Measurements from ENCODE around the gene ARG2. TPM values are rescaled to one million over a fixed set of nuclear protein-coding genes. Genes with fewer than 3 reads are reported as not detected.

The ARG2 gene
- total and polyA plus RNA-seq, 2 of the 4 experiments (the other 2 are of a cell fraction), result 1.1 to 2.5 TPM

DNA sequence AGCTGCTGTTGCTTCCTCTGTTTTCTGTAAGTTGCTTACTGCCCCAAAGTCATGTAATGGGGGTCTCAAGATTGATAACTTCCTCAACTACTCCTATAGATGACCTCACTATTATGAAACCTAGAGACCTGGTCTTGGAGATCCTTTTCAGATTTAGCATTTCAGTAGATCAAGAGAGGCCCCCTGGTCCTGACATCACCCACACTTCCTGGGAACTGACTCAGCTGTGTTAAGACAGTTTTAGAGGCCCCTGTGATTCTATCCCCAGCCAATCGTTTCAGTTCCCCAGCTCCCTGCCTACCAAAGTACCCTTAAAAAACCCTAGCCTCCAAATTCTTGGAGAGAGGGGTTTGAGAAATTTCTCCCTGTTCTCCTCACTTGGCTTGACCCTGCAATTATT lies 9.2 kb upstream of the ARG2 start:
- ChIA-PET POLR2A (ENCODE audit: unreplicated experiment) (no interaction called here), CTCF (no interaction called here)
- no peaks in the 10 kb centered on the region for H3K9me3 ChIP-seq (ENCODE audit: control insufficient read depth, insufficient read depth, low read length)
- no peak overlapping the region for H3K4me3 ChIP-seq (ENCODE audit: insufficient read depth, low read depth, low read length)
- no peak overlapping the region for H4K5ac ChIP-seq (ENCODE audit: low read depth, low read length)
- H2BK120ac ChIP-seq (ENCODE audit: low read depth, low read length), result no peak overlapping the region
- no peak overlapping the region for H3K23ac ChIP-seq (ENCODE audit: low read depth, low read length)
- dilution Hi-C loops (cut with HindIII; ENCODE audit: low sequenced_read_pairs, unreplicated experiment) (no loop called here), intact Hi-C loops (cut with micrococcal nuclease) (no loop called here), in situ Hi-C loops (cut with MboI; ENCODE audit: low sequenced_read_pairs) (no loop called here)
- no peak overlapping the region for H3K9ac ChIP-seq (ENCODE audit: low read depth, low read length)
- BruUV-seq (replicated peaks), result no TSS peak
- no peak overlapping the region for H2AK5ac ChIP-seq (ENCODE audit: low read depth, low read length)
- H3K4me1 ChIP-seq (ENCODE audit: control insufficient read depth, insufficient read depth, low read length), result no peaks in the 10 kb centered on the region
- H3K9me1 ChIP-seq (ENCODE audit: insufficient read depth, low read length), result no peaks in the 10 kb centered on the region
- H2AK9ac ChIP-seq (replicated peaks; ENCODE audit: low read depth, low read length, poor library complexity), result no peak overlapping the region
- TF ChIP-seq MAZ (IDR thresholded peaks at IDR 0.05; ENCODE audit: borderline replicate concordance, low read depth, low read length) (no peak), ELK1 (IDR thresholded peaks at IDR 0.05; ENCODE audit: borderline replicate concordance, low read depth, low read length) (no peak), MXI1 (IDR thresholded peaks at IDR 0.05; ENCODE audit: borderline replicate concordance, low read depth, low read length) (no peak), RCOR1 (IDR thresholded peaks at IDR 0.05; ENCODE audit: insufficient replicate concordance, low read length) (no peak), FOS (IDR thresholded peaks at IDR 0.05; ENCODE audit: low read depth, low read length) (no peak), CHD1 (IDR thresholded peaks at IDR 0.05; ENCODE audit: low read depth, low read length) (no peak), RAD21 (IDR thresholded peaks at IDR 0.05; ENCODE audit: low read length) (no peak), NFE2L2 (IDR thresholded peaks at IDR 0.05; ENCODE audit: low read depth, low read length) (no peak), CEBPB (IDR thresholded peaks at IDR 0.05; ENCODE audit: low read depth, low read length) (no peak), BHLHE40 (IDR thresholded peaks at IDR 0.05; ENCODE audit: low read depth, low read length) (no peak), POLR2A (IDR thresholded peaks at IDR 0.05; ENCODE audit: low read depth, low read length) (no peak), RFX5 (IDR thresholded peaks at IDR 0.05; ENCODE audit: low read depth, low read length) (no peak)
- TF ChIP-seq, protein P1, sequence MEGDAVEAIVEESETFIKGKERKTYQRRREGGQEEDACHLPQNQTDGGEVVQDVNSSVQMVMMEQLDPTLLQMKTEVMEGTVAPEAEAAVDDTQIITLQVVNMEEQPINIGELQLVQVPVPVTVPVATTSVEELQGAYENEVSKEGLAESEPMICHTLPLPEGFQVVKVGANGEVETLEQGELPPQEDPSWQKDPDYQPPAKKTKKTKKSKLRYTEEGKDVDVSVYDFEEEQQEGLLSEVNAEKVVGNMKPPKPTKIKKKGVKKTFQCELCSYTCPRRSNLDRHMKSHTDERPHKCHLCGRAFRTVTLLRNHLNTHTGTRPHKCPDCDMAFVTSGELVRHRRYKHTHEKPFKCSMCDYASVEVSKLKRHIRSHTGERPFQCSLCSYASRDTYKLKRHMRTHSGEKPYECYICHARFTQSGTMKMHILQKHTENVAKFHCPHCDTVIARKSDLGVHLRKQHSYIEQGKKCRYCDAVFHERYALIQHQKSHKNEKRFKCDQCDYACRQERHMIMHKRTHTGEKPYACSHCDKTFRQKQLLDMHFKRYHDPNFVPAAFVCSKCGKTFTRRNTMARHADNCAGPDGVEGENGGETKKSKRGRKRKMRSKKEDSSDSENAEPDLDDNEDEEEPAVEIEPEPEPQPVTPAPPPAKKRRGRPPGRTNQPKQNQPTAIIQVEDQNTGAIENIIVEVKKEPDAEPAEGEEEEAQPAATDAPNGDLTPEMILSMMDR (conservative IDR thresholded peaks at IDR 0.05; ENCODE audit: low read depth, low read length), result no peak
- TF ChIP-seq, protein P2, sequence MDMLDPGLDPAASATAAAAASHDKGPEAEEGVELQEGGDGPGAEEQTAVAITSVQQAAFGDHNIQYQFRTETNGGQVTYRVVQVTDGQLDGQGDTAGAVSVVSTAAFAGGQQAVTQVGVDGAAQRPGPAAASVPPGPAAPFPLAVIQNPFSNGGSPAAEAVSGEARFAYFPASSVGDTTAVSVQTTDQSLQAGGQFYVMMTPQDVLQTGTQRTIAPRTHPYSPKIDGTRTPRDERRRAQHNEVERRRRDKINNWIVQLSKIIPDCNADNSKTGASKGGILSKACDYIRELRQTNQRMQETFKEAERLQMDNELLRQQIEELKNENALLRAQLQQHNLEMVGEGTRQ (IDR thresholded peaks at IDR 0.05; ENCODE audit: low read depth, low read length), result no peak
- ATAC-seq (ENCODE audit: low read depth), result no peak
- no peak overlapping the region for H3K56ac ChIP-seq (ENCODE audit: extremely low read depth, insufficient read depth, low read length)
- no CpG with 5 or more reads among the region's 1 CpG for WGBS, 2 experiments (ENCODE audit: extremely low coverage in 2 of 2, insufficient read length in 1 of 2)
- H3K79me1 ChIP-seq (ENCODE audit: low read depth in 1 of 2, low read length in 2 of 2), result no peaks in the 10 kb centered on the region
- H4K8ac ChIP-seq (ENCODE audit: low read depth in 2 of 2, low read length in 2 of 2), result no peak overlapping the region
- no peak overlapping the region for H2BK15ac ChIP-seq (ENCODE audit: low read depth, low read length)
- no peak overlapping the region for H3K27ac ChIP-seq (ENCODE audit: insufficient read depth, low read length)
- peaks cover 35% of the 10 kb centered on the region for H3K27me3 ChIP-seq (ENCODE audit: control insufficient read depth, insufficient read depth, low read length)
- H2BK5ac ChIP-seq (ENCODE audit: low read depth, low read length, poor library complexity, severe bottlenecking), result no peak overlapping the region
- H2BK20ac ChIP-seq (ENCODE audit: low read depth, low read length), result no peak overlapping the region
- no peak overlapping the region for H2AFZ ChIP-seq (replicated peaks; ENCODE audit: low read length, poor library complexity)
- H3K14ac ChIP-seq (replicated peaks; ENCODE audit: low read depth, low read length), result no peak overlapping the region
- H3K4me2 ChIP-seq (ENCODE audit: low read depth, low read length), result no peak overlapping the region
- H3K36me3 ChIP-seq (ENCODE audit: control insufficient read depth, insufficient read depth, low read length), result no peaks in the 10 kb centered on the region
- no peak overlapping the region for H3K4ac ChIP-seq (ENCODE audit: low read depth, low read length)
- no peak overlapping the region for H4K91ac ChIP-seq (ENCODE audit: insufficient read depth, low read depth, low read length)
- H4K20me1 ChIP-seq (ENCODE audit: insufficient read depth, low read length), result no peaks in the 10 kb centered on the region
- H3K18ac ChIP-seq (ENCODE audit: low read depth, low read length), result no peak overlapping the region
- no peak for DNase-seq

All from IMR-90 (cell line).